Hepatocyte (in vitro differentiated cells): ENCODE results near the gene FMO2.

Experiments used
- CTCF ChIP-seq: fragments of 200-600 bp; sonication (generic); IDR thresholded peaks from 2 replicates; pipeline ENCODE4 v1.5.1; 2016; ENCODE audit warnings: antibody characterized with exemption, mild to moderate bottlenecking; ENCODE audit not compliant: poor library complexity
- EZH2phosphoT487 ChIP-seq: fragments of 200-600 bp; sonication (generic); IDR thresholded peaks from one replicate; pipeline ENCODE4 v1.6.1; 2018; ENCODE audit warnings: antibody characterized with exemption, mild to moderate bottlenecking, low read depth, moderate library complexity; ENCODE audit not compliant: unreplicated experiment, severe bottlenecking

GRCh38 chr1:171177261-171177660 is 7.8 kb upstream of the FMO2 start:
- no peak for TF ChIP-seq CTCF
- TF ChIP-seq EZH2phosphoT487 = no peak
